ENCODE measurements around the gene FGA.
"Not testable (repeated sequence)": the region's sequence is repeated elsewhere in the genome, so short reads cannot be mapped to it uniquely, and the experiment has no call there.

Gene FGA

GRCh38 chr4:154606728-154607723, 16.5 kb upstream of the FGA start:
- no peak for DNase-seq

GRCh38 chr4:154604696-154605200, 14.2 kb upstream of the FGA start:
- DNase-seq = no peak

GRCh38 chr4:154603033-154603943, 12.7 kb upstream of the FGA start:
- no peak for DNase-seq

- no peak for DNase-seq
Measured at GRCh38 chr4:154602404-154603020, 12.0 kb upstream of the FGA start.

GRCh38 chr4:154597798-154598774, 7.5 kb upstream of the FGA start:
- DNase-seq = no peak

GRCh38 chr4:154597281-154597680, 6.7 kb upstream of the FGA start:
- not testable (repeated sequence) for DNase-seq

GRCh38 chr4:154595807-154596206, 5.3 kb upstream of the FGA start:
- no peak for DNase-seq

- DNase-seq = not testable (repeated sequence)
Measured at GRCh38 chr4:154594343-154594742, 3.8 kb upstream of the FGA start.

GRCh38 chr4:154593868-154594267, 3.3 kb upstream of the FGA start:
- no peak for DNase-seq

- DNase-seq = no peak
Measured at GRCh38 chr4:154591890-154592289, 1.3 kb upstream of the FGA start.

GRCh38 chr4:154589296-154590197, 995 bp downstream of the FGA start:
- no peak for DNase-seq

- DNase-seq = no peak
Measured at GRCh38 chr4:154588198-154588597, 2.3 kb downstream of the FGA start.

- no peak for DNase-seq
Measured at GRCh38 chr4:154586296-154587033, 4.1 kb downstream of the FGA start.

GRCh38 chr4:154585369-154586018, 5.0 kb downstream of the FGA start:
- DNase-seq = no peak

- DNase-seq = no peak
Measured at GRCh38 chr4:154584259-154584658, 6.3 kb downstream of the FGA start.

GRCh38 chr4:154583677-154584076, 6.9 kb downstream of the FGA start:
- no peak for DNase-seq

GRCh38 chr4:154583230-154583629, 7.3 kb downstream of the FGA start:
- DNase-seq = no peak

- DNase-seq = no peak
Measured at GRCh38 chr4:154582723-154583122, 7.8 kb downstream of the FGA start.

GRCh38 chr4:154579927-154580326, 10.6 kb downstream of the FGA start:
- no peak for DNase-seq
